K562 (cell line): Measurements from ENCODE around the gene CLASP1.
A peak's percentile ranks its signal among the peaks of the same experiment; 100 is the strongest.

Experiments
- ATF4 ChIP-seq: fragments of 450-650 bp; formaldehyde crosslinking; IDR thresholded peaks from 2 replicates; pipeline ENCODE4 v1.4.0; 2022; ENCODE audit warnings: mild to moderate bottlenecking, moderate library complexity
- CAMTA2 ChIP-seq: fragments of 250-450 bp; sonication (Bioruptor Pico); conservative IDR thresholded peaks from 2 replicates; pipeline ENCODE4 v1.5.1; 2022
- CTCF ChIP-seq, 3 experiments: IDR thresholded peaks in 2 of 3; conservative IDR thresholded peaks in 1 of 3; 2 replicates each; pipeline ENCODE4 v1.5.1; 2011 to 2012; ENCODE audit warnings: low read length in 3 of 3, mild to moderate bottlenecking in 3 of 3, control low read depth in 2 of 3, improper control_type of control experiment in 1 of 3, inconsistent platforms in 1 of 3, low read depth in 1 of 3, mixed read lengths in 1 of 3, moderate library complexity in 1 of 3; ENCODE audit not compliant: insufficient read depth in 2 of 3
- EZH2 ChIP-seq: IDR thresholded peaks from 2 replicates; pipeline ENCODE4 v1.6.1; 2012; ENCODE audit warnings: low read depth, mild to moderate bottlenecking, inconsistent platforms, low read length, borderline replicate concordance
- KAT2B ChIP-seq: IDR thresholded peaks from one replicate; pipeline ENCODE4 v1.6.1; 2012; ENCODE audit warnings: low read depth, mild to moderate bottlenecking, control low read depth, inconsistent platforms, low read length, moderate library complexity
- NR2C2 ChIP-seq, 2 experiments: fragments of 200-800 bp in 1 of 2; sonication (Bioruptor generic) in 1 of 2; sonication (generic) in 1 of 2; formaldehyde crosslinking in 1 of 2; IDR thresholded peaks; 2 replicates each; pipeline versions ENCODE4 v1.6.1 to v1.8.0; 2016 to 2022; ENCODE audit warnings: mild to moderate bottlenecking in 1 of 2, missing compliant biosample characterization in 1 of 2, missing genetic modification characterization in 1 of 2, missing genetic modification reagents in 1 of 2
- POLR2AphosphoS5 ChIP-seq: IDR thresholded peaks from 2 replicates; pipeline ENCODE4 v1.6.1; 2011; ENCODE audit warnings: mild to moderate bottlenecking, low read depth, low read length, moderate library complexity; ENCODE audit not compliant: control insufficient read depth, insufficient read depth
- RAD21 ChIP-seq, 2 experiments: fragments of 250-450 bp in 1 of 2; fragments of 450-650 bp in 1 of 2; sonication (Bioruptor Pico) in 1 of 2; formaldehyde crosslinking in 1 of 2; IDR thresholded peaks in 1 of 2; conservative IDR thresholded peaks in 1 of 2; 2 replicates each; pipeline versions ENCODE4 v1.4.0 to v1.8.0; 2020 to 2022; ENCODE audit warnings: mild to moderate bottlenecking in 2 of 2, moderate library complexity in 1 of 2
- RHOXF2B ChIP-seq: fragments of 250-450 bp; sonication (Bioruptor Pico); conservative IDR thresholded peaks from 2 replicates; pipeline ENCODE4 v1.5.1; 2021
- SP1 ChIP-seq: sonication (generic); formaldehyde crosslinking; IDR thresholded peaks from 2 replicates; pipeline ENCODE4 v1.8.1; 2022; ENCODE audit warnings: mild to moderate bottlenecking, missing genetic modification reagents
- TAF15 ChIP-seq: fragments of 200-400 bp; formaldehyde crosslinking; IDR thresholded peaks from 2 replicates; pipeline ENCODE4 v1.6.1; 2017; ENCODE audit warnings: mild to moderate bottlenecking, low read depth, low read length, moderate library complexity
- ZFX ChIP-seq: sonication (generic); formaldehyde crosslinking; IDR thresholded peaks from 2 replicates; pipeline ENCODE4 v1.8.0; 2022; ENCODE audit warnings: mild to moderate bottlenecking, missing genetic modification reagents, moderate library complexity
- ZNF444 ChIP-seq: fragments of 250-450 bp; sonication (Bioruptor Pico); IDR thresholded peaks from 2 replicates; pipeline ENCODE4 v1.4.0; 2020; ENCODE audit warnings: mild to moderate bottlenecking, moderate library complexity
- ZNF644 ChIP-seq: fragments of 200-800 bp; sonication (Bioruptor generic); IDR thresholded peaks from 2 replicates; pipeline ENCODE4 v1.6.1; 2016; ENCODE audit warnings: low read depth, missing genetic modification characterization, missing compliant biosample characterization

GRCh38 chr2:121297217-121297830 is 351.9 kb downstream of the CLASP1 start:
- TF ChIP-seq ZFX (CRISPR knock-in tag) (no peak), RAD21 (CRISPR knock-in tag; conservative IDR thresholded peaks at IDR 0.05 in 1 of 2, IDR thresholded peaks at IDR 0.05 in 1 of 2) (peak in 1 of 2 experiments; percentile 46; a peak in 2 of 4 replicates), POLR2AphosphoS5 (no peak), RHOXF2B (CRISPR knock-in tag) (no peak), ZNF444 (CRISPR knock-in tag) (no peak), CTCF (IDR thresholded peaks at IDR 0.05 in 2 of 3, conservative IDR thresholded peaks at IDR 0.05 in 1 of 3; ENCODE audit: insufficient read depth in 2 of 3, low read depth in 1 of 3, low read length in 3 of 3) (peak; percentile 65 to 77 (median 65)), CAMTA2 (CRISPR knock-in tag) (no peak), TAF15 (no peak), EZH2 (no peak), KAT2B (no peak), NR2C2 (CRISPR knock-in tag; IDR thresholded peaks at IDR 0.05) (no peak), NR2C2 (tag; IDR thresholded peaks at IDR 0.05) (no peak), SP1 (CRISPR knock-in tag) (no peak), ZNF644 (tag) (no peak), ATF4 (CRISPR knock-in tag) (no peak)
